ENCODE measurements around the gene GHR.
"Not testable (repeated sequence)": the region's sequence is repeated elsewhere in the genome, so short reads cannot be mapped to it uniquely, and the experiment has no call there.

Gene GHR

GRCh38 chr5:42572313-42572712 is 149.1 kb downstream of the GHR start:
- Histone ChIP-seq H3K79me2 (ENCODE audit: control insufficient read depth, insufficient read depth, low read length) (no peaks in the 10 kb centered on the region), H3K56ac (ENCODE audit: low read length) (no peak overlapping the region), H2BK5ac (ENCODE audit: low read length) (no peak overlapping the region), H4K5ac (ENCODE audit: low read length) (no peak overlapping the region), H3K18ac (ENCODE audit: low read length) (no peak overlapping the region), H3K36me3 (ENCODE audit: control insufficient read depth, insufficient read depth, low read length) (no peaks in the 10 kb centered on the region), H3K4ac (ENCODE audit: low read depth, low read length) (no peak overlapping the region), H3K4me2 (ENCODE audit: low read length) (no peak overlapping the region), H3K4me1 (ENCODE audit: control insufficient read depth, low read depth, low read length) (no peaks in the 10 kb centered on the region), H3K9ac (ENCODE audit: low read length) (no peak overlapping the region), H2AK5ac (ENCODE audit: low read length) (no peak overlapping the region), H2BK120ac (ENCODE audit: low read depth, low read length) (no peak overlapping the region), H3K23ac (ENCODE audit: low read length) (no peak overlapping the region), H3K27me3 (ENCODE audit: insufficient read depth, low read length, poor library complexity) (no peaks in the 10 kb centered on the region), H2BK15ac (replicated peaks; ENCODE audit: low read depth) (no peak overlapping the region), H3K4me3 (ENCODE audit: low read length) (no peak overlapping the region), H3K79me1 (ENCODE audit: low read length) (no peaks in the 10 kb centered on the region), H3K27ac (ENCODE audit: low read depth, low read length) (no peak overlapping the region), H4K8ac (ENCODE audit: low read depth, low read length) (no peak overlapping the region)
- DNase-seq: no peak
- no CpG with 5 or more reads among the region's 3 CpGs for WGBS (ENCODE audit: extremely low coverage, insufficient coverage, low lambda C conversion rate)

- Histone ChIP-seq H4K8ac (ENCODE audit: low read depth, low read length) (no peak overlapping the region), H3K27ac (ENCODE audit: low read depth, low read length) (no peak overlapping the region), H3K79me2 (ENCODE audit: control insufficient read depth, insufficient read depth, low read length) (no peaks in the 10 kb centered on the region), H2AK5ac (ENCODE audit: low read length) (no peak overlapping the region), H2BK15ac (replicated peaks; ENCODE audit: low read depth) (no peak overlapping the region), H4K5ac (ENCODE audit: low read length) (no peak overlapping the region), H3K9ac (ENCODE audit: low read length) (no peak overlapping the region), H2BK120ac (ENCODE audit: low read depth, low read length) (no peak overlapping the region), H3K18ac (ENCODE audit: low read length) (no peak overlapping the region), H3K4ac (ENCODE audit: low read depth, low read length) (no peak overlapping the region), H3K56ac (ENCODE audit: low read length) (no peak overlapping the region), H3K36me3 (ENCODE audit: control insufficient read depth, insufficient read depth, low read length) (no peaks in the 10 kb centered on the region), H3K23ac (ENCODE audit: low read length) (no peak overlapping the region), H3K4me1 (ENCODE audit: control insufficient read depth, low read depth, low read length) (no peaks in the 10 kb centered on the region), H3K79me1 (ENCODE audit: low read length) (no peaks in the 10 kb centered on the region), H3K4me3 (ENCODE audit: low read length) (no peak overlapping the region), H3K4me2 (ENCODE audit: low read length) (no peak overlapping the region), H3K27me3 (ENCODE audit: insufficient read depth, low read length, poor library complexity) (no peaks in the 10 kb centered on the region), H2BK5ac (ENCODE audit: low read length) (no peak overlapping the region)
- DNase-seq: no peak
- no CpG with 5 or more reads among the region's 2 CpGs for WGBS (ENCODE audit: extremely low coverage, insufficient coverage, low lambda C conversion rate)
Observed at GRCh38 chr5:42573386-42573785, 150.1 kb downstream of the GHR start.

- not testable (repeated sequence) for H3K56ac ChIP-seq (ENCODE audit: low read length); H2BK120ac ChIP-seq (ENCODE audit: low read depth, low read length); H3K79me1 ChIP-seq (ENCODE audit: low read length); H3K18ac ChIP-seq (ENCODE audit: low read length); H3K27ac ChIP-seq (ENCODE audit: low read depth, low read length); H2BK5ac ChIP-seq (ENCODE audit: low read length); H3K4me3 ChIP-seq (ENCODE audit: low read length); H3K4me1 ChIP-seq (ENCODE audit: control insufficient read depth, low read depth, low read length); H3K23ac ChIP-seq (ENCODE audit: low read length); H4K8ac ChIP-seq (ENCODE audit: low read depth, low read length); H3K36me3 ChIP-seq (ENCODE audit: control insufficient read depth, insufficient read depth, low read length); H4K5ac ChIP-seq (ENCODE audit: low read length); DNase-seq; H3K4ac ChIP-seq (ENCODE audit: low read depth, low read length); H2AK5ac ChIP-seq (ENCODE audit: low read length); H3K9ac ChIP-seq (ENCODE audit: low read length); H3K4me2 ChIP-seq (ENCODE audit: low read length); H2BK15ac ChIP-seq (replicated peaks; ENCODE audit: low read depth); H3K27me3 ChIP-seq (ENCODE audit: insufficient read depth, low read length, poor library complexity); H3K79me2 ChIP-seq (ENCODE audit: control insufficient read depth, insufficient read depth, low read length)
- no CpG with 5 or more reads among the region's 1 CpG for WGBS (ENCODE audit: extremely low coverage, insufficient coverage, low lambda C conversion rate)
Observed at GRCh38 chr5:42575914-42576313, 152.7 kb downstream of the GHR start.

- H2BK5ac ChIP-seq (ENCODE audit: low read length); H3K9ac ChIP-seq (ENCODE audit: low read length); H3K4me1 ChIP-seq (ENCODE audit: control insufficient read depth, low read depth, low read length); H4K5ac ChIP-seq (ENCODE audit: low read length); H2BK120ac ChIP-seq (ENCODE audit: low read depth, low read length); H4K8ac ChIP-seq (ENCODE audit: low read depth, low read length); H3K56ac ChIP-seq (ENCODE audit: low read length); H3K4me2 ChIP-seq (ENCODE audit: low read length); H3K4me3 ChIP-seq (ENCODE audit: low read length); H2BK15ac ChIP-seq (replicated peaks; ENCODE audit: low read depth); H3K27ac ChIP-seq (ENCODE audit: low read depth, low read length); H3K79me1 ChIP-seq (ENCODE audit: low read length); H3K18ac ChIP-seq (ENCODE audit: low read length); H2AK5ac ChIP-seq (ENCODE audit: low read length); H3K36me3 ChIP-seq (ENCODE audit: control insufficient read depth, insufficient read depth, low read length); DNase-seq; H3K27me3 ChIP-seq (ENCODE audit: insufficient read depth, low read length, poor library complexity); H3K4ac ChIP-seq (ENCODE audit: low read depth, low read length); H3K23ac ChIP-seq (ENCODE audit: low read length); H3K79me2 ChIP-seq (ENCODE audit: control insufficient read depth, insufficient read depth, low read length): not testable (repeated sequence)
- WGBS (ENCODE audit: extremely low coverage, insufficient coverage, low lambda C conversion rate): no CpG with 5 or more reads among the region's 1 CpG
Observed at GRCh38 chr5:42578901-42579300, 155.7 kb downstream of the GHR start.

DNA sequence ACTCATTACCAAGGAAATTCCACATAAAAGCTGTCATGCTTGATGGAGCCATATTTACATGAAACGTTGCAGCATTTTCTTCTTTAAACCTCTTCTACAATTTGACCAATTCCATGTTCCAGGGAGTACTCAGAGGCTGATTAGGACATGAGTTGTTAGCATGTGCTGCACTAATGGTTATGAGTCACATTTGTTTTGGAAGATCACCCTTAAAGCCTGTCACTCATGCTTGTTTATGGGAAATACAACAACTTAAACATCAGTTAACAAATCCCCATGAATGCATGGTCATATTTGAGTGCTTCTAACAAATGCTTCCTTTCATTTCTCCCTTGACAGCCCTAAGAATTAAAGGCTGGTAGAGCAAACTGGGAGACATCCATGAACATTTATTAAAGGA is 156.1 kb downstream of the GHR start:
- H3K4ac ChIP-seq (ENCODE audit: low read depth, low read length): no peak overlapping the region
- no peak overlapping the region for H3K4me2 ChIP-seq (ENCODE audit: low read length)
- whole genome bisulfite sequencing (ENCODE audit: extremely low coverage, insufficient coverage, low lambda C conversion rate): no CpG with 5 or more reads among the region's 1 CpG
- H3K9ac ChIP-seq (ENCODE audit: low read length): no peak overlapping the region
- no peaks in the 10 kb centered on the region for H3K79me1 ChIP-seq (ENCODE audit: low read length)
- no peak overlapping the region for H3K27ac ChIP-seq (ENCODE audit: low read depth, low read length)
- H3K79me2 ChIP-seq (ENCODE audit: control insufficient read depth, insufficient read depth, low read length): no peaks in the 10 kb centered on the region
- H3K4me3 ChIP-seq (ENCODE audit: low read length): no peak overlapping the region
- H3K18ac ChIP-seq (ENCODE audit: low read length): no peak overlapping the region
- no peak overlapping the region for H2BK15ac ChIP-seq (replicated peaks; ENCODE audit: low read depth)
- no peak overlapping the region for H2AK5ac ChIP-seq (ENCODE audit: low read length)
- H3K36me3 ChIP-seq (ENCODE audit: control insufficient read depth, insufficient read depth, low read length): no peaks in the 10 kb centered on the region
- no peaks in the 10 kb centered on the region for H3K4me1 ChIP-seq (ENCODE audit: control insufficient read depth, low read depth, low read length)
- H3K56ac ChIP-seq (ENCODE audit: low read length): no peak overlapping the region
- no peaks in the 10 kb centered on the region for H3K27me3 ChIP-seq (ENCODE audit: insufficient read depth, low read length, poor library complexity)
- DNase-seq: no peak
- no peak overlapping the region for H4K5ac ChIP-seq (ENCODE audit: low read length)
- H2BK120ac ChIP-seq (ENCODE audit: low read depth, low read length): no peak overlapping the region
- no peak overlapping the region for H2BK5ac ChIP-seq (ENCODE audit: low read length)
- no peak overlapping the region for H3K23ac ChIP-seq (ENCODE audit: low read length)
- no peak overlapping the region for H4K8ac ChIP-seq (ENCODE audit: low read depth, low read length)

DNA sequence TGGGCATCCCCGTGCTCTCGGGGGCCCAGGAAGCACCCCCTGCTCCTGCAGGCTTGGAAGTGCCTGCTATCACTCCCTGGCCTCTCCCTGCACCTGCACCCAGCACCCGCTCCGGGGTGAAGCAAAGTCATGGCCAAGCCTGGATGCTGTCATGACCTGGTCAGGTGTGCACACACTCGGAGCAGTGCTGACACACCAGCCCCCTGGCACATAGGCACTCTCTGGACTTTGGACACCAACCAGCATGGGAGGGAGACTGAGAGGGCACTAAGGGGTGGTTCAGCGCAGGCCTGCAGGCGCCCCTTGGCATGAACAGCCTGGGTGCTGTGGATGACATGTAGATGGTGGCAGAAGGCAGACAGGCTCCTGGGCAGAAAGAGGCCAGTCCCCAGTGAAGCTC is 158.6 kb downstream of the GHR start:
- no peak overlapping the region for H3K56ac ChIP-seq (ENCODE audit: low read length)
- no peaks in the 10 kb centered on the region for H3K79me2 ChIP-seq (ENCODE audit: control insufficient read depth, insufficient read depth, low read length)
- H4K5ac ChIP-seq (ENCODE audit: low read length): no peak overlapping the region
- H2BK5ac ChIP-seq (ENCODE audit: low read length): no peak overlapping the region
- no CpG with 5 or more reads among the region's 7 CpGs for WGBS (ENCODE audit: extremely low coverage, insufficient coverage, low lambda C conversion rate)
- no peak overlapping the region for H3K9ac ChIP-seq (ENCODE audit: low read length)
- no peak overlapping the region for H2BK120ac ChIP-seq (ENCODE audit: low read depth, low read length)
- H3K4me3 ChIP-seq (ENCODE audit: low read length): no peak overlapping the region
- no peaks in the 10 kb centered on the region for H3K27me3 ChIP-seq (ENCODE audit: insufficient read depth, low read length, poor library complexity)
- no peak overlapping the region for H3K18ac ChIP-seq (ENCODE audit: low read length)
- no peaks in the 10 kb centered on the region for H3K4me1 ChIP-seq (ENCODE audit: control insufficient read depth, low read depth, low read length)
- H3K36me3 ChIP-seq (ENCODE audit: control insufficient read depth, insufficient read depth, low read length): no peaks in the 10 kb centered on the region
- no peak overlapping the region for H3K23ac ChIP-seq (ENCODE audit: low read length)
- no peak overlapping the region for H4K8ac ChIP-seq (ENCODE audit: low read depth, low read length)
- no peak overlapping the region for H2AK5ac ChIP-seq (ENCODE audit: low read length)
- no peak for DNase-seq
- no peak overlapping the region for H3K4me2 ChIP-seq (ENCODE audit: low read length)
- no peak overlapping the region for H2BK15ac ChIP-seq (replicated peaks; ENCODE audit: low read depth)
- H3K27ac ChIP-seq (ENCODE audit: low read depth, low read length): no peak overlapping the region
- no peaks in the 10 kb centered on the region for H3K79me1 ChIP-seq (ENCODE audit: low read length)
- no peak overlapping the region for H3K4ac ChIP-seq (ENCODE audit: low read depth, low read length)
